Smooth muscle cell (in vitro differentiated cells): ENCODE measurements around the gene INPP5E. TPM values are rescaled to one million over a fixed set of nuclear protein-coding genes. Genes with fewer than 3 reads are reported as not detected.

Experiments used
- DNase-seq: peaks from one replicate; lab custom pipeline; 2025; ENCODE audit not compliant: unreplicated experiment; lab: John Stamatoyannopoulos, UW
- H2AFZ ChIP-seq: fragments of 200-600 bp; sonication (generic); 2 replicates; pipeline ENCODE4 v1.6.0; 2016; ENCODE audit warnings: antibody characterized with exemption, low read depth, mild to moderate bottlenecking
- H3F3A ChIP-seq: fragments of 200-600 bp; sonication (generic); 2 replicates; pipeline ENCODE4 v1.6.0; 2017; ENCODE audit warnings: antibody characterized with exemption, low read depth
- H3K27ac ChIP-seq: fragments of 200-600 bp; sonication (generic); 2 replicates; pipeline ENCODE4 v1.5.1; 2016; ENCODE audit warnings: low read depth, mild to moderate bottlenecking
- H3K27me3 ChIP-seq: fragments of 200-600 bp; sonication (generic); 2 replicates; pipeline ENCODE4 v1.6.1; 2016; ENCODE audit warnings: low read depth, mild to moderate bottlenecking
- H3K36me3 ChIP-seq: fragments of 200-600 bp; sonication (generic); 2 replicates; pipeline ENCODE4 v1.5.1; 2016; ENCODE audit warnings: low read depth
- H3K4me1 ChIP-seq: fragments of 200-600 bp; sonication (generic); 2 replicates; pipeline ENCODE4 v1.5.1; 2016; ENCODE audit warnings: low read depth
- H3K4me2 ChIP-seq: fragments of 200-600 bp; sonication (generic); 2 replicates; pipeline ENCODE4 v1.6.0; 2016; ENCODE audit warnings: mild to moderate bottlenecking
- H3K4me3 ChIP-seq: fragments of 200-600 bp; sonication (generic); 2 replicates; pipeline ENCODE4 v1.5.1; 2016; ENCODE audit warnings: mild to moderate bottlenecking
- H3K79me2 ChIP-seq: fragments of 200-600 bp; sonication (generic); 2 replicates; pipeline ENCODE4 v1.6.0; 2016; ENCODE audit warnings: low read depth, mild to moderate bottlenecking
- H3K9ac ChIP-seq: fragments of 200-600 bp; sonication (generic); 2 replicates; pipeline ENCODE4 v1.6.0; 2016; ENCODE audit warnings: low read depth
- H3K9me3 ChIP-seq: fragments of 200-600 bp; sonication (generic); replicated peaks from 2 replicates; pipeline ENCODE4 v1.5.1; 2016; ENCODE audit warnings: low read depth
- H4K20me1 ChIP-seq: fragments of 200-600 bp; sonication (generic); 2 replicates; pipeline ENCODE4 v1.6.0; 2016; ENCODE audit warnings: low read depth
- CTCF ChIP-seq: fragments of 200-600 bp; sonication (generic); IDR thresholded peaks from 2 replicates; pipeline ENCODE4 v1.5.1; 2017; ENCODE audit warnings: borderline replicate concordance, mild to moderate bottlenecking, antibody characterized with exemption; ENCODE audit not compliant: insufficient read depth, poor library complexity, severe bottlenecking
- WGBS: methylation state at CpG from one replicate; pipeline ENCODE4 v1.1.7; 2016; ENCODE audit warnings: low lambda C conversion rate; 5-methylcytosine and 5-hydroxymethylcytosine counted together
- polyA plus RNA-seq: library from polyadenylated mRNA; unstranded; fragments of >200 nt; fragmentation: Nextera tagmentation; extraction: Ambion mirVana; gene quantifications from 2 replicates; pipeline ENCODE4 v1.2.1, GENCODE V29; 2016
- total RNA-seq: library from RNA; depleted of rRNA; stranded (reverse); fragments of >200 nt; gene quantifications from 2 replicates; pipeline ENCODE4 v1.2.3, GENCODE V29; 2014

Gene INPP5E
- total and polyA plus RNA-seq, 2 experiments from 2014 or later = 2.8 to 7.7 TPM

- TF ChIP-seq CTCF = no peak
- no peaks in the 10 kb centered on the region for H3K27me3 ChIP-seq
- H3K9me3 ChIP-seq = no peaks in the 10 kb centered on the region
- peaks cover 55% of the 10 kb centered on the region for H3K79me2 ChIP-seq
- H3K4me2 ChIP-seq = peak overlapping the region; percentile 95
- H3K27ac ChIP-seq = peak overlapping the region; percentile 99
- H3K36me3 ChIP-seq = no peaks in the 10 kb centered on the region
- peaks cover 57% of the 10 kb centered on the region for H4K20me1 ChIP-seq
- peak overlapping the region; percentile 97 for H3K4me3 ChIP-seq
- H3F3A ChIP-seq = no peaks in the 10 kb centered on the region
- WGBS = 2% methylated on average over 38 of the region's 39 CpGs
- peaks cover 12% of the 10 kb centered on the region for H3K4me1 ChIP-seq
- H3K9ac ChIP-seq = peak overlapping the region; percentile 99
- no peak for DNase-seq
- H2AFZ ChIP-seq = no peak overlapping the region
Measured at GRCh38 chr9:136482046-136482792, 42.6 kb upstream of the INPP5E start.

GRCh38 chr9:136481558-136481957, 41.9 kb upstream of the INPP5E start:
- DNase-seq = no peak

GRCh38 chr9:136476369-136477150, 36.9 kb upstream of the INPP5E start:
- H3K27me3 ChIP-seq = no peaks in the 10 kb centered on the region
- H3K4me2 ChIP-seq = no peak overlapping the region
- H3K9me3 ChIP-seq = no peaks in the 10 kb centered on the region
- no peak for DNase-seq
- H3K79me2 ChIP-seq = peaks cover 96% of the 10 kb centered on the region
- peaks cover 2% of the 10 kb centered on the region for H3K4me1 ChIP-seq
- no peak overlapping the region for H3K4me3 ChIP-seq
- no peaks in the 10 kb centered on the region for H3F3A ChIP-seq
- 96% methylated on average over 25 of the region's 25 CpGs for WGBS
- H4K20me1 ChIP-seq = peaks cover 100% of the 10 kb centered on the region
- no peak overlapping the region for H3K27ac ChIP-seq
- H3K9ac ChIP-seq = no peak overlapping the region
- no peak overlapping the region for H2AFZ ChIP-seq
- no peak for TF ChIP-seq CTCF
- H3K36me3 ChIP-seq = peaks cover 21% of the 10 kb centered on the region

More at GRCh38 chr9:136481558-136481957, 41.9 kb upstream of the INPP5E start:
- peak overlapping the region; percentile 99 for H3K9ac ChIP-seq
- peak overlapping the region; percentile 95 for H3K4me2 ChIP-seq
- peaks cover 12% of the 10 kb centered on the region for H3K4me1 ChIP-seq
- WGBS = 36% methylated on average over 5 of the region's 5 CpGs
- H3K4me3 ChIP-seq = peak overlapping the region; percentile 97
- no peaks in the 10 kb centered on the region for H3K9me3 ChIP-seq
- H3F3A ChIP-seq = no peaks in the 10 kb centered on the region
- H3K27ac ChIP-seq = peak overlapping the region; percentile 99
- H3K79me2 ChIP-seq = peaks cover 60% of the 10 kb centered on the region
- H4K20me1 ChIP-seq = peaks cover 64% of the 10 kb centered on the region
- H3K36me3 ChIP-seq = no peaks in the 10 kb centered on the region
- no peak for TF ChIP-seq CTCF
- H3K27me3 ChIP-seq = no peaks in the 10 kb centered on the region
- no peak overlapping the region for H2AFZ ChIP-seq
